GM06990 (cell line): Measurements from ENCODE around the gene AOX1.

Experiments used
- DNase-seq: peaks from one replicate; pipeline ENCODE4 v3.0.0-alpha.2; 2011; ENCODE audit not compliant: insufficient read length; ENCODE audit errors: extremely low read depth
- H3K27me3 ChIP-seq: replicated peaks from 2 replicates; pipeline ENCODE4 v1.6.0; 2011; ENCODE audit warnings: low read length; ENCODE audit not compliant: control insufficient read depth, insufficient read depth
- H3K36me3 ChIP-seq: 2 replicates; pipeline ENCODE4 v1.5.1; 2011; ENCODE audit warnings: low read length; ENCODE audit not compliant: control insufficient read depth, insufficient read depth
- H3K4me3 ChIP-seq: replicated peaks from 2 replicates; pipeline ENCODE4 v1.5.1; 2011; ENCODE audit warnings: low read depth, mild to moderate bottlenecking, control low read depth, low read length
- TF ChIP-seq, protein P1 (sequence below): IDR thresholded peaks from 2 replicates; pipeline ENCODE4 v1.5.1; 2011; ENCODE audit warnings: low read length, control low read depth, mild to moderate bottlenecking, inconsistent platforms; ENCODE audit not compliant: insufficient read depth, poor library complexity, severe bottlenecking

AOX1 gene

DNA sequence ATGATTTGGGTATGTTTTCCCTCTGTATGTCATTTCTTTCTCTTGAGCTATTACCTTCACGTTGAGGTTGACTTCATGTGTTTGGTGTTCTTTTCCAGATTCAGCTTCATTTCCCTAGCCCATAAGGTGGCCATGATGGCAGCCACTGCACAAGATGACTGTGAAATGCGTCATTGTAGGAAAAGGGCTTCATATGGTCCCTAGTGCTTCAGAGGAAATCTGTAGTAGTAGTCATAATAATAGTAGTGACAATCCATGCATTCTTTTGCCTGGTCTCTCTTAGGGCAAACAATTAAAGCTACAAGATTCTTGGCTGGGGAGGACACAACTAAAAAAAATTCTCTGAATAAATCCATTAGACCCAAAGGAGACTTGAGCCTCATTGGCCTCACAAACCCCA lies 28.4 kb downstream of the AOX1 start:
- DNase-seq, result no peak
- no peak overlapping the region for H3K4me3 ChIP-seq
- H3K27me3 ChIP-seq, result no peaks in the 10 kb centered on the region

GRCh38 chr2:200615247-200615646 lies 29.4 kb downstream of the AOX1 start:
- no peak for DNase-seq
- TF ChIP-seq, protein P1, sequence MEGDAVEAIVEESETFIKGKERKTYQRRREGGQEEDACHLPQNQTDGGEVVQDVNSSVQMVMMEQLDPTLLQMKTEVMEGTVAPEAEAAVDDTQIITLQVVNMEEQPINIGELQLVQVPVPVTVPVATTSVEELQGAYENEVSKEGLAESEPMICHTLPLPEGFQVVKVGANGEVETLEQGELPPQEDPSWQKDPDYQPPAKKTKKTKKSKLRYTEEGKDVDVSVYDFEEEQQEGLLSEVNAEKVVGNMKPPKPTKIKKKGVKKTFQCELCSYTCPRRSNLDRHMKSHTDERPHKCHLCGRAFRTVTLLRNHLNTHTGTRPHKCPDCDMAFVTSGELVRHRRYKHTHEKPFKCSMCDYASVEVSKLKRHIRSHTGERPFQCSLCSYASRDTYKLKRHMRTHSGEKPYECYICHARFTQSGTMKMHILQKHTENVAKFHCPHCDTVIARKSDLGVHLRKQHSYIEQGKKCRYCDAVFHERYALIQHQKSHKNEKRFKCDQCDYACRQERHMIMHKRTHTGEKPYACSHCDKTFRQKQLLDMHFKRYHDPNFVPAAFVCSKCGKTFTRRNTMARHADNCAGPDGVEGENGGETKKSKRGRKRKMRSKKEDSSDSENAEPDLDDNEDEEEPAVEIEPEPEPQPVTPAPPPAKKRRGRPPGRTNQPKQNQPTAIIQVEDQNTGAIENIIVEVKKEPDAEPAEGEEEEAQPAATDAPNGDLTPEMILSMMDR, result no peak
- H3K4me3 ChIP-seq, result no peak overlapping the region
- H3K27me3 ChIP-seq, result no peaks in the 10 kb centered on the region
- H3K36me3 ChIP-seq, result no peaks in the 10 kb centered on the region

More for the DNA sequence above, 28.4 kb downstream of the AOX1 start:
- TF ChIP-seq, protein P1, result no peak
- no peaks in the 10 kb centered on the region for H3K36me3 ChIP-seq

DNA sequence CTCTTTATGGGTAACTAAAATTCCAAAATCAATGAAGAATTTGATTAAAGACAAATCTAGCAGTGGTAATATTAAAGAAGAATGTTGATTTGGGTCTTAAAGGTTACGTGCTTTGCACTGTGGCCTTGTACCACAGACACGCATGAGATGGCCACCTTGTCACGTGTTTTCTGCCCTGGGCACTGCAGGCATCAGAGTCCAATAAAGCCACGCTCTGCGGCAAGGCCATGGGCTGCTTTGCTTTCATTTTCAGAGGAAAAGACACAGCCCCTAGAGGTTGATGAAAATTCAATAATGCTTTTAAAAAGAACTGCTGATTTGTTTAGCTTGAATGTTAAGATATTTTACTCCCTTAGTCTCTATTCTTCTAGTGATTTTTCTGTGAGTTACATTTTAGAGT lies 30.4 kb downstream of the AOX1 start:
- Histone ChIP-seq H3K36me3 (no peaks in the 10 kb centered on the region), H3K4me3 (no peak overlapping the region)
- TF ChIP-seq, protein P1, result no peak

DNA sequence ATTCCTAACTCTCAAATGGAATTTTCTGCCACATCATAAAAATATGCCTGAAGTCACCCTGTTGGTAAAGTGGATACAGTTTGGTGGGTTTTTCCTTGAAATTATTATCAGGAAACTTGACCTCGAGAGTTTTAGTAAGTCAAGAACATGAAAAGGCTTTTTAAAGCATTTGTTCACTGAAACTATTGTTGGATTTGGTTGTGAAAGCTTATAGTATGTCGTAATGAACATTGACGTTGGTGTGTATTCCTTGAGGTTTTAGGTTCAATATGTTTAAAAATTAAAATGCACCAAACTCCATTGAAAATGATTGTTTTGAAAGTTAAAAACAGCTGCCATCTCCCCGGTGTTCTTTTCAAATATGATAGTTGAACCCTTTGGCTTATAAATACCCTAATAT lies 30.8 kb downstream of the AOX1 start:
- no peak overlapping the region for H3K4me3 ChIP-seq
- H3K27me3 ChIP-seq, result no peaks in the 10 kb centered on the region
- TF ChIP-seq, protein P1, result no peak
- no peak for DNase-seq
- H3K36me3 ChIP-seq, result no peaks in the 10 kb centered on the region

More for the DNA sequence above, 30.4 kb downstream of the AOX1 start:
- no peak for DNase-seq
- H3K27me3 ChIP-seq, result no peaks in the 10 kb centered on the region

DNA sequence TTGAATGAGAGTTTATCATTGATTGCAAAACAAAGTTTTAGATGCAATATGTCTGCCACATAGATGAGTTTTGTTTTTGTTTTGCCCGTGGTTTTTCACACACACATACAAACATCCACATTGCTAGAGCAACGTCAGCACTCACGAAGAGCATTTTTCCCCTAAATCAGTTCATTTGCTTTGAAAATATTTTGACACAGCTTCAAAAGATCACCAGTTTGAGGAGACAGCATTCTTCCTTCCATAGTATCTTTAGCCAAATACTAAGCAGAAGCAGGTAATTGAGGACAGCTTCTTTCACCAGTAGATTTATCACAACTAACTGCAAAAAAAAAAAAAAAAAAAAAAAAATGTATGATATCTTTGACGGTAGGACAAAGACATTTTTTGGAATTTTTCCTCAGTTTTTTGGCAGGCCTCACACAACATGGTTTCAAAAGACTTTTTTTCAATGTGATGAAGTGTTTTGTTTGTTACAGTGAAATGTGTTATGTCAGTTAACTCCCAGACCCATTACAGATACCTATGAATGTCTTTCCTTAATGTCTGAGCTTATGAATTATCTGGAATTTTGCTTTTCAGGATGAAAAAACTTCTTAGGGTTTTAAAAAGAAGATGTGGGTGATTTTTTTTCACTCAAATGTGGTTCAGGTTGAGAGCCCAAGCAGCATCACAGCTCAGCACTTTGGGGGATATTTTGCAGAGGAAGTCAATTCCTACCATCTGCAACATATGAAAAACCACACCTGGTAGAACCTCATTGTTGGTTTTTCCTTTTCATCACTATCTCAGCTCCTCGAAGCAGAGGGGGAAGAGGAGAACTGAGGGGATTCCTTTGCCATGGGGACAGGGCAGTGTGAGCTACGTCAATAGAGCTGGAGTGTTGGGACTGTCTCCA lies 31.6 kb downstream of the AOX1 start:
- DNase-seq, result no peak
- Histone ChIP-seq H3K4me3 (no peak overlapping the region), H3K36me3 (no peaks in the 10 kb centered on the region), H3K27me3 (no peaks in the 10 kb centered on the region)
- TF ChIP-seq, protein P1, result no peak

DNA sequence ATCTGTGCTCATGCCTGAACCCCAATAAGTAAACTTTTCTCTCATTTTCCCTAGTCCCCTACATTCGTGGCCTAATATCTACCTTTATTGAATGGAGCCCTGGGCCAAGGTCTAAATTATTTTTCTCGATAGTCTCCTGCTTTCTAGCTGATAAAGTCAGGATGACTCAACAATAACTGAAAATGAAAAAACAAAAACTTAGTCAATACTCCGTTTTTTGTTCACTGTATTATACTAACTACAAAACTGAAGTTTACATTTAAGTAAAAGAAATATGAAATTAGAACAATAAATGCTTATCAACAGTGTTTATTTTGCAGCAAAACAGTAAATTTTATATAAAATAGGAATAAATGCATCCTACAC lies 32.2 kb downstream of the AOX1 start:
- TF ChIP-seq, protein P1, result no peak
- no peak for DNase-seq

More for the DNA sequence above, 32.2 kb downstream of the AOX1 start:
- Histone ChIP-seq H3K27me3 (no peaks in the 10 kb centered on the region), H3K4me3 (no peak overlapping the region), H3K36me3 (no peaks in the 10 kb centered on the region)
